ENCODE data around the gene SASH3.

Gene SASH3

GRCh38 chrX:129763666-129764065 is 16.1 kb upstream of the SASH3 start:
- no peaks in the 10 kb centered on the region for H3K27me3 ChIP-seq (ENCODE audit: insufficient read depth, poor library complexity, severe bottlenecking)
- H3K9me3 ChIP-seq (ENCODE audit: severe bottlenecking): no peaks in the 10 kb centered on the region
- H3K36me3 ChIP-seq (ENCODE audit: low read depth): no peaks in the 10 kb centered on the region
- no peaks in the 10 kb centered on the region for H3K4me1 ChIP-seq (ENCODE audit: insufficient read depth, poor library complexity, severe bottlenecking)
- H3K27ac ChIP-seq (ENCODE audit: poor library complexity, severe bottlenecking): no peak overlapping the region
- no peak for TF ChIP-seq CTCF (IDR thresholded peaks at IDR 0.05; ENCODE audit: poor library complexity, severe bottlenecking)
- DNase-seq (ENCODE audit: low spot score) (no peak), ATAC-seq (ENCODE audit: low read depth) (no peak)
- no peak overlapping the region for H3K4me3 ChIP-seq (ENCODE audit: severe bottlenecking)

DNA sequence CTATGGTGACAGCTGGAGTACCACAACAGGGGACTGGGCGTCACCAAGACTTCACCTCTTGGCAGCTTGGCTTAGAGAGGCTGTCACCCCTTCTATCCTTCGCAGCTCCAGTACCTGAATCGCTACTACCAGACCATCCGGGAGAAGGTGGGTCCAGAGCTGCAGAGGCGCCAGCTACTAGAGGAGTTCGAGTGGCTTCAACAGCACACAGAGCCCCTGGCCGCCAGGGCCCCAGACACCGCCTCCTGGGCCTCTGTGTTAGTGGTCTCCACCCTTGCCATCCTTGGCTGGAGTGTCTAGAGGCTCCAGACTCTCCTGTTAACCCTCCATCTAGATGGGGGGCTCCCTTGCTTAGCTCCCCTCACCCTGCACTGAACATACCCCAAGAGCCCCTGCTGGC is 11.6 kb upstream of the SASH3 start:
- no peak overlapping the region for H3K4me3 ChIP-seq (ENCODE audit: severe bottlenecking)
- TF ChIP-seq CTCF (IDR thresholded peaks at IDR 0.05; ENCODE audit: poor library complexity, severe bottlenecking): no peak
- H3K27me3 ChIP-seq (ENCODE audit: insufficient read depth, poor library complexity, severe bottlenecking): no peaks in the 10 kb centered on the region
- H3K27ac ChIP-seq (ENCODE audit: poor library complexity, severe bottlenecking): no peak overlapping the region
- no peaks in the 10 kb centered on the region for H3K4me1 ChIP-seq (ENCODE audit: insufficient read depth, poor library complexity, severe bottlenecking)
- no peaks in the 10 kb centered on the region for H3K9me3 ChIP-seq (ENCODE audit: severe bottlenecking)
- DNase-seq (ENCODE audit: low spot score) (no peak), ATAC-seq (ENCODE audit: low read depth) (no peak)
- no peaks in the 10 kb centered on the region for H3K36me3 ChIP-seq (ENCODE audit: low read depth)

DNA sequence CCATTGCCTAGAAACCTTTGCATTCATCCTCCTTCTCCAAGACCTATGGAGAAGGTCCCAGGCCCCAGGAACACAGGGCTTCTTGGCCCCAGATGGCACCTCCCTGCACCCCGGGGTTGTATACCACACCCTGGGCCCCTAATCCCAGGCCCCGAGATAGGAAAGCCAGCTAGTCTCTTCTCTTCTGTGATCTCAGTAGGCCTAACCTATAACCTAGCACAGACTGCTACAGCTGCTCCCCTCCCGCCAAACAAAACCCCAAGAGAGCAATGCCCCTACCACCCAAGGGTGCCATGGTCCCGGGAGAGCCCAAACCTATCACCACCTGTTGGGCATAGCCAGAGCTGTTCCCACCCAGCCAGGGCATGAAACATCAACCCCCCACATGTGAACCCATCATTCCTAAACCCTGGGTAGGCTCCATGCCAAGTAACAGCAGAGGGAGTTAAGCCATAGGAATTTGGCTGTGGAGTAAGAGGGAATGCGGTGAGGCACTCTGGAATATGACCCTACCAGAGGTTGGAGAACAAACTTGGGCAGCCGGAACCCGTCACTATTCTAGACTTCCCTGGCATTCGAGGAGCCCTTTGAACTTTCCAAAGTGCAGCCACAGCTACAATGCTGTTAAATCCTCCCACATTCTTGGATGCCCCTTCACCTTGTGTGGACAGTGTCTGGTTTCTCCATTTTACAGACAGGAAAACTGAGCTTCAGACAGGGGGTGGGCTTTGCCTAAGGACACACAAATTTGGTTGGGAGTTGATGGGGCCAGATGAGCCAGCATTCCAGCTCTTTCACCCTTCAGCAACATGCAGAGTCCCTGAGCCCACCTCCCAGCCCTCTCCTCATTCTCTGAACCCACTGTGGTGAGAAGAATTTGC is 10.9 kb upstream of the SASH3 start:
- Histone ChIP-seq H3K27me3 (ENCODE audit: insufficient read depth, poor library complexity, severe bottlenecking) (no peaks in the 10 kb centered on the region), H3K27ac (ENCODE audit: poor library complexity, severe bottlenecking) (no peak overlapping the region), H3K9me3 (ENCODE audit: severe bottlenecking) (no peaks in the 10 kb centered on the region), H3K4me1 (ENCODE audit: insufficient read depth, poor library complexity, severe bottlenecking) (no peaks in the 10 kb centered on the region), H3K4me3 (ENCODE audit: severe bottlenecking) (no peak overlapping the region), H3K36me3 (ENCODE audit: low read depth) (no peaks in the 10 kb centered on the region)
- DNase-seq (ENCODE audit: low spot score) (no peak), ATAC-seq (ENCODE audit: low read depth) (no peak)
- TF ChIP-seq CTCF (IDR thresholded peaks at IDR 0.05; ENCODE audit: poor library complexity, severe bottlenecking): no peak

- Histone ChIP-seq H3K36me3 (ENCODE audit: low read depth) (no peaks in the 10 kb centered on the region), H3K4me3 (ENCODE audit: severe bottlenecking) (no peak overlapping the region), H3K27me3 (ENCODE audit: insufficient read depth, poor library complexity, severe bottlenecking) (no peaks in the 10 kb centered on the region), H3K9me3 (ENCODE audit: severe bottlenecking) (no peaks in the 10 kb centered on the region), H3K4me1 (ENCODE audit: insufficient read depth, poor library complexity, severe bottlenecking) (no peaks in the 10 kb centered on the region), H3K27ac (ENCODE audit: poor library complexity, severe bottlenecking) (no peak overlapping the region)
- DNase-seq (ENCODE audit: low spot score) (no peak), ATAC-seq (ENCODE audit: low read depth) (no peak)
- TF ChIP-seq CTCF (IDR thresholded peaks at IDR 0.05; ENCODE audit: poor library complexity, severe bottlenecking): no peak
These were observed 10.1 kb upstream of the SASH3 start for GRCh38 chrX:129769467-129770154.

Data from RWPE2 (cell line).